Left cardiac atrium (tissue), 4 donors: ENCODE measurements around the gene RIMS1. TPM values are rescaled to one million over a fixed set of nuclear protein-coding genes. Genes with fewer than 3 reads are reported as not detected.
"Not testable (repeated sequence)": the region's sequence is repeated elsewhere in the genome, so short reads cannot be mapped to it uniquely, and the experiment has no call there.

Experiments used
- ATAC-seq, 2 donors: fragments of 200-7000 bp; cut with Tn5 transposase; one replicate each; pipeline ENCODE4 v1.9.1; 2020; ENCODE audit warnings: mild to moderate bottlenecking in 2 of 2, moderate library complexity in 2 of 2
- DNase-seq: peaks from one replicate; pipeline ENCODE4 v3.0.0-alpha.2; 2020
- intact Hi-C, 2 donors: fragments of 100-400 bp; cut with DNase I; formaldehyde crosslinking; loops; one replicate each; pipeline versions ENCODE4 v1.14.1 to v1.15.1; 2022 to 2023
- total RNA-seq, 2 donors: library from RNA; stranded (reverse); fragmentation: NEBNext Ultra II Directional; extraction: Animal tissue kit (Norgen Biotek cat#: 25700); gene quantifications; one replicate each; pipeline ENCODE4 v1.2.1, GENCODE V29; 2021
- donor health status: DM: no; HTN: yes; CAD: no.
- donor health status: DM: no; HTN: yes; CAD: no; lungs with severe emphysema.
- donor health status: DM: yes; HTN: yes; CAD: no.
- donor health status: Dilated cardiomyopathy.

Gene RIMS1
- total RNA-seq, 2 donors from 2014 or later: 0.80 to 1.1 TPM

GRCh38 chr6:71965404-71965803, 79.1 kb downstream of the RIMS1 start:
- DNase-seq: no peak
- ATAC-seq: no peak
- intact Hi-C loops: no loop called here

GRCh38 chr6:71967436-71967835, 81.1 kb downstream of the RIMS1 start:
- intact Hi-C loops: no loop called here
- ATAC-seq: no peak

GRCh38 chr6:71977884-71978283, 91.5 kb downstream of the RIMS1 start:
- DNase-seq (no peak), ATAC-seq (no peak)
- intact Hi-C loops: no loop called here

More at GRCh38 chr6:71967436-71967835, 81.1 kb downstream of the RIMS1 start:
- DNase-seq: no peak

- intact Hi-C loops: no loop called here
These were observed 93.6 kb downstream of the RIMS1 start for GRCh38 chr6:71979911-71980310.

GRCh38 chr6:71982389-71982788, 96.0 kb downstream of the RIMS1 start:
- DNase-seq (no peak), ATAC-seq (no peak)
- intact Hi-C loops: no loop called here

More at GRCh38 chr6:71979911-71980310, 93.6 kb downstream of the RIMS1 start:
- ATAC-seq (no peak), DNase-seq (no peak)

GRCh38 chr6:71983131-71983530, 96.8 kb downstream of the RIMS1 start:
- intact Hi-C loops: no loop called here

GRCh38 chr6:71994705-71995271, 108.4 kb downstream of the RIMS1 start:
- intact Hi-C loops: no loop called here
- ATAC-seq: no peak

More at GRCh38 chr6:71983131-71983530, 96.8 kb downstream of the RIMS1 start:
- no peak for ATAC-seq
- DNase-seq: no peak

GRCh38 chr6:71997341-71997740, 111.0 kb downstream of the RIMS1 start:
- ATAC-seq: no peak
- DNase-seq: no peak
- intact Hi-C loops: no loop called here

More at GRCh38 chr6:71994705-71995271, 108.4 kb downstream of the RIMS1 start:
- DNase-seq: no peak

- ATAC-seq: no peak
These were observed 116.1 kb downstream of the RIMS1 start for GRCh38 chr6:72002415-72002814.

GRCh38 chr6:72006591-72006990, 120.2 kb downstream of the RIMS1 start:
- intact Hi-C loops, ATAC-seq, DNase-seq: not testable (repeated sequence)

More at GRCh38 chr6:72002415-72002814, 116.1 kb downstream of the RIMS1 start:
- intact Hi-C loops: no loop called here
- DNase-seq: no peak

GRCh38 chr6:72022830-72023229, 136.5 kb downstream of the RIMS1 start:
- ATAC-seq (no peak), DNase-seq (no peak)
- intact Hi-C loops: no loop called here

GRCh38 chr6:72031471-72031870, 145.1 kb downstream of the RIMS1 start:
- no peak for DNase-seq
- intact Hi-C loops: no loop called here
- ATAC-seq: no peak

GRCh38 chr6:72032086-72032485, 145.7 kb downstream of the RIMS1 start:
- intact Hi-C loops: no loop called here
- ATAC-seq (no peak), DNase-seq (no peak)

- intact Hi-C loops: no loop called here
- ATAC-seq (no peak), DNase-seq (no peak)
These were observed 149.1 kb downstream of the RIMS1 start for GRCh38 chr6:72035486-72035885.

- ATAC-seq: no peak
- intact Hi-C loops: no loop called here
- no peak for DNase-seq
These were observed 149.6 kb downstream of the RIMS1 start for GRCh38 chr6:72035966-72036365.

GRCh38 chr6:72037006-72037405, 150.7 kb downstream of the RIMS1 start:
- no peak for ATAC-seq
- DNase-seq: no peak
- intact Hi-C loops: no loop called here

GRCh38 chr6:72040111-72040510, 153.8 kb downstream of the RIMS1 start:
- intact Hi-C loops: no loop called here
- no peak for DNase-seq
- no peak for ATAC-seq

GRCh38 chr6:72042088-72042487, 155.7 kb downstream of the RIMS1 start:
- intact Hi-C loops: no loop called here
- ATAC-seq: no peak
- no peak for DNase-seq

GRCh38 chr6:72048080-72048479, 161.7 kb downstream of the RIMS1 start:
- ATAC-seq: no peak
- no peak for DNase-seq
- intact Hi-C loops: no loop called here

- intact Hi-C loops: no loop called here
- DNase-seq (no peak), ATAC-seq (no peak)
These were observed 163.0 kb downstream of the RIMS1 start for GRCh38 chr6:72049376-72049775.

GRCh38 chr6:72061286-72061685, 174.9 kb downstream of the RIMS1 start:
- DNase-seq (no peak), ATAC-seq (no peak)
- intact Hi-C loops: no loop called here
